ENCODE results near the gene CD226.

GRCh38 chr18:69885841-69886531, 61.7 kb downstream of the CD226 start:
- no peak for TF ChIP-seq CTCF (IDR thresholded peaks at IDR 0.05)
- TF ChIP-seq POLR2AphosphoS5 (IDR thresholded peaks at IDR 0.05): no peak
- no peak for TF ChIP-seq EP300 (IDR thresholded peaks at IDR 0.05)
